ENCODE measurements around the gene TLCD5. TPM values are rescaled to one million over a fixed set of nuclear protein-coding genes. Genes with fewer than 3 reads are reported as not detected.

Gene TLCD5
- total RNA-seq, 1 donor from 2014 or later = 11.6 TPM

DNA sequence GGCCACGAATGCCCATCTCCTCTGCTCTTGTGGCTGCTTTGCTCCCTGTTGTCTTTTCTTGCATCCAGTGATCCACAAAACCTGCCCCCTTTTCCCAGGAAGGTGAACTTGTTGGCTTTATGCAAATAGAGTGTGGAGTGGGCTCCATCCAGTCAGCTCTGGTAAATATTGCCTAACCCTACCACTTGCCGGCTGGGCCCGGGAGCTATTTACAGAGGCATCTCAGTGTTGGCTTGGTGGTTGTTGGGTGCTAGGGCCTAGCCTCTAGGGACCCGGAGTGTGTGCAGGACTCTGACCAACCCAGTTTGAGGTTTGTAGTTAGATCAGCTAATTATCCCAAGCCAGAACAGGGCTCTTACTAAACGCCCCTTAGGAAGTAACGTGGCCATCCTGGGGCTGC lies 40.8 kb upstream of the TLCD5 start:
- Mint-ChIP-seq H3K36me3 (no peaks in the 10 kb centered on the region), H3K27ac (no peak overlapping the region), H3K27me3 (peaks cover 2% of the 10 kb centered on the region), H3K4me1 (ENCODE audit: unreplicated experiment) (peaks cover 17% of the 10 kb centered on the region), H3K4me3 (no peak overlapping the region), H3K9me3 (no peaks in the 10 kb centered on the region)
- TF ChIP-seq, protein P1, sequence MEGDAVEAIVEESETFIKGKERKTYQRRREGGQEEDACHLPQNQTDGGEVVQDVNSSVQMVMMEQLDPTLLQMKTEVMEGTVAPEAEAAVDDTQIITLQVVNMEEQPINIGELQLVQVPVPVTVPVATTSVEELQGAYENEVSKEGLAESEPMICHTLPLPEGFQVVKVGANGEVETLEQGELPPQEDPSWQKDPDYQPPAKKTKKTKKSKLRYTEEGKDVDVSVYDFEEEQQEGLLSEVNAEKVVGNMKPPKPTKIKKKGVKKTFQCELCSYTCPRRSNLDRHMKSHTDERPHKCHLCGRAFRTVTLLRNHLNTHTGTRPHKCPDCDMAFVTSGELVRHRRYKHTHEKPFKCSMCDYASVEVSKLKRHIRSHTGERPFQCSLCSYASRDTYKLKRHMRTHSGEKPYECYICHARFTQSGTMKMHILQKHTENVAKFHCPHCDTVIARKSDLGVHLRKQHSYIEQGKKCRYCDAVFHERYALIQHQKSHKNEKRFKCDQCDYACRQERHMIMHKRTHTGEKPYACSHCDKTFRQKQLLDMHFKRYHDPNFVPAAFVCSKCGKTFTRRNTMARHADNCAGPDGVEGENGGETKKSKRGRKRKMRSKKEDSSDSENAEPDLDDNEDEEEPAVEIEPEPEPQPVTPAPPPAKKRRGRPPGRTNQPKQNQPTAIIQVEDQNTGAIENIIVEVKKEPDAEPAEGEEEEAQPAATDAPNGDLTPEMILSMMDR (conservative IDR thresholded peaks at IDR 0.05) = no peak
- DNase-seq (ENCODE audit: extremely low spot score, unreplicated experiment) = no peak

DNA sequence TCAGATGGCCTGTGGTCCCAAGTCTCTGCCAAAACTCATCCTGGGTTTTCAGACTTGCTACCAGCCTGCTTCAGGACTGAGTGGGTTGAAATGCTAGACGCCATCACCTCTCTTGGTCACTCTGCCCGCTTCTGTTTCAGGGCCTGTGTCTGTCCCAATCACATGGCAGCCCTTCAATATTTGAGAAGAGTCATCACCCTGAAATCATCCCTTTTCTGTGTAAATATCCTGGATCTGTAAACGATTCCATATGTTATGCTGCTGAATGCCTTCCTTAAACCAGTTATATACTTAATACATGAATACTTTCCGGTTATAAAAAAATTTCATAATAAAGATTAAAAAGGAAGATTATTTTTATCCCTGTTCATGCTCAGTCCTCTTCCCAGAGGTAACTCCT lies 39.8 kb upstream of the TLCD5 start:
- Mint-ChIP-seq H3K4me1 (ENCODE audit: unreplicated experiment) (peaks cover 24% of the 10 kb centered on the region), H3K9me3 (no peaks in the 10 kb centered on the region), H3K27me3 (peaks cover 10% of the 10 kb centered on the region), H3K36me3 (no peaks in the 10 kb centered on the region), H3K27ac (no peak overlapping the region), H3K4me3 (no peak overlapping the region)
- no peak for DNase-seq (ENCODE audit: extremely low spot score, unreplicated experiment)
- TF ChIP-seq, protein P1 (conservative IDR thresholded peaks at IDR 0.05) = no peak

DNA sequence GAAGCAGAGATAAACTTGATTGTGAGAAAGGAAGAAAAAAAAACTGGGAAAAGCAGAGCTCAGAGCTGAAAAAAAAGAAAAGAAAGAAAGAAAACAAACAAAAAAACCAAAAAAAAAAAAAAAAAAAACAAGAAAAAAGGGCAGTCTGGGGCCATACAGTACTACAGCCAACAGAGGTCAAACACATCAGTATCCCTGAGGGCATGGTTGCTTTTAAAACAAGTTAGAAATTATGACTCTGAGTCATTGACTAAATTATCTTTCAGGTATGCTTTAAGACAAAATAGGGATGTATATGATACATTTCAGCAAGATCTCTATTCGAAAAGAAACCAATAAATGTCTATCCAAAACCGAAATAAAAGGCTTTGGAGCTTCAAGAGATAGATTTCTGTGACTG lies 37.1 kb upstream of the TLCD5 start:
- DNase-seq (ENCODE audit: extremely low spot score, unreplicated experiment) = no peak
- Mint-ChIP-seq H3K27me3 (peaks cover 21% of the 10 kb centered on the region), H3K9me3 (no peaks in the 10 kb centered on the region), H3K4me3 (no peak overlapping the region), H3K27ac (no peak overlapping the region), H3K36me3 (no peaks in the 10 kb centered on the region), H3K4me1 (ENCODE audit: unreplicated experiment) (peaks cover 9% of the 10 kb centered on the region)
- TF ChIP-seq, protein P1 (conservative IDR thresholded peaks at IDR 0.05) = no peak

DNA sequence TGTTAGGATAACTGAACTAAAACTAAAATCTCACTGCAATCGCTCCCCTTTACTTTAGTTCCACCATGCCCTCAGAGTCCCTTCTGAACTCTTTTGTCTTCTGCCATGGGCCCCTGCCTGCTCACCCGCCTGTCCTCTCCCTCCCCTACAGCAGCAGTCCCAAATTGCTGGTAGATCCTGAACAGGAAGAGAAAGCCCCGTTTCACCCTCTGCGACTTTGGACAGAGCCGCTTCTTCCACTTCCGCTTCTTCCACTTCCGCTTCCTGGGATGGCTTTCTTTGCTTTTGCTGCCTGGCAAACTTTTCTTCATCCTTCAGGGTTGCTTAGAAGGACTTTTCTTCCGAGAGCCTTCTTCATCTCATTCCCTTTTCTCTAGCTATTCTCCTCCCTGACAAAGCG lies 35.7 kb upstream of the TLCD5 start:
- no peak for DNase-seq (ENCODE audit: extremely low spot score, unreplicated experiment)
- Mint-ChIP-seq H3K4me3 (no peak overlapping the region), H3K9me3 (no peaks in the 10 kb centered on the region), H3K27me3 (peaks cover 34% of the 10 kb centered on the region), H3K27ac (no peak overlapping the region), H3K4me1 (ENCODE audit: unreplicated experiment) (peaks cover 9% of the 10 kb centered on the region), H3K36me3 (no peaks in the 10 kb centered on the region)
- TF ChIP-seq, protein P1 (conservative IDR thresholded peaks at IDR 0.05) = no peak

DNA sequence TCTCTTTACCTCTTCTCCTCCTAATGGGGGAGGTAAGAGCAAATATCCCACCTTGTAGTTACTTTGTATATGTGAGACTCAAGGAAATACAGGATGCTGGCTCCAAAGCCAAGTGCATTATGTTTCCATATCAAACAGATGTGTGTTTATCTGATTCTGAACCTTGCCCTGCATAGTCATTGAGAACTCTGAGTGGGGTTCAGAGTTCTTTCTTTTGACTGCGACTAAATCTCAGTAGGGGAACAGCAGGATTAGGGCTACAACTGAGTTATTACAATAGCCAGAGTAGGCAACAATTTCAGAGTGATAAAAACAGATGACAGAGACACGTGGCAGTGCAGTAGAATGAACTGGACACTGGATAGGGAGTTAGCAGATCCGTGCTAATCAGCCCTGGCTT lies 34.1 kb upstream of the TLCD5 start:
- Mint-ChIP-seq H3K9me3 (no peaks in the 10 kb centered on the region), H3K27ac (no peak overlapping the region), H3K4me3 (no peak overlapping the region), H3K36me3 (no peaks in the 10 kb centered on the region), H3K4me1 (ENCODE audit: unreplicated experiment) (peaks cover 9% of the 10 kb centered on the region), H3K27me3 (peaks cover 46% of the 10 kb centered on the region)
- DNase-seq (ENCODE audit: extremely low spot score, unreplicated experiment) = no peak
- TF ChIP-seq, protein P1 (conservative IDR thresholded peaks at IDR 0.05) = no peak
